GM10847 (cell line): ENCODE measurements around the gene SCRG1.

Source experiments
- POLR2A ChIP-seq: IDR thresholded peaks from 2 replicates; pipeline ENCODE4 v1.6.1; 2011; ENCODE audit not compliant: insufficient read length; ENCODE audit errors: extremely low read depth

The SCRG1 gene

GRCh38 chr4:173343832-173344397 is 55.0 kb downstream of the SCRG1 start:
- TF ChIP-seq POLR2A = no peak

GRCh38 chr4:173337463-173337862 is 61.5 kb downstream of the SCRG1 start:
- no peak for TF ChIP-seq POLR2A

GRCh38 chr4:173334891-173335752 is 63.8 kb downstream of the SCRG1 start:
- TF ChIP-seq POLR2A = peak; percentile 58
